Measurements from ENCODE around the gene ATP9B. TPM values are rescaled to one million over a fixed set of nuclear protein-coding genes. Genes with fewer than 3 reads are reported as not detected.
A peak's percentile ranks its signal among the peaks of the same experiment; 100 is the strongest.

Gene ATP9B
- polyA plus RNA-seq, 3 donors = 7.2 to 20.3 (median 14.0) TPM

- Histone ChIP-seq H3K4me2 (replicated peaks; ENCODE audit: extremely low read depth, low read length, poor library complexity, severe bottlenecking) (no peak overlapping the region), H3K27me3 (ENCODE audit: control insufficient read depth in 2 of 2, insufficient read depth in 2 of 2, low read length in 2 of 2) (no peaks in the 10 kb centered on the region), H3K9me3 (replicated peaks in 1 of 2; ENCODE audit: control insufficient read depth in 1 of 2, insufficient read depth in 1 of 2, low read length in 2 of 2) (no peaks in the 10 kb centered on the region), H3K79me2 (ENCODE audit: insufficient read depth, low read length) (no peaks in the 10 kb centered on the region), H4K20me1 (ENCODE audit: insufficient read depth, low read length) (no peaks in the 10 kb centered on the region), H3K27ac (ENCODE audit: low read depth in 1 of 2, low read length in 2 of 2) (no peak overlapping the region), H2AFZ (ENCODE audit: insufficient read depth, low read depth, low read length, poor library complexity, severe bottlenecking) (no peak overlapping the region), H3K9ac (ENCODE audit: insufficient read depth, low read length, poor library complexity, severe bottlenecking) (no peak overlapping the region), H3K4me3 (replicated peaks in 1 of 3; ENCODE audit: low read depth in 2 of 3, low read length in 3 of 3) (no peak overlapping the region), H3K36me3 (replicated peaks in 1 of 2; ENCODE audit: control insufficient read depth in 1 of 2, insufficient read depth in 2 of 2, low read length in 2 of 2) (peaks cover 11 to 45% of the 10 kb centered on the region in 2 donors), H3K4me1 (ENCODE audit: control insufficient read depth in 1 of 2, insufficient read depth in 2 of 2, low read length in 2 of 2) (peaks cover 0 to 4% of the 10 kb centered on the region in 2 donors)
- intact Hi-C loops (cut with micrococcal nuclease) = no loop called here
- Mint-ChIP-seq H3K27ac (no peak overlapping the region), H3K9me3 (peaks cover 0 to 2% (median 0%) of the 10 kb centered on the region in 7 donors), H3K27me3 (ENCODE audit: low read depth in 3 of 3) (no peaks in the 10 kb centered on the region), H3K4me1 (peaks cover 12% of the 10 kb centered on the region), H3K36me3 (peaks cover 39 to 57% of the 10 kb centered on the region in 2 donors), H3K4me3 (no peak overlapping the region)
- DNase-seq = no peak
- WGBS (ENCODE audit: insufficient coverage) = no CpG with 5 or more reads among the region's 2 CpGs
- no peak for TF ChIP-seq CTCF (IDR thresholded peaks at IDR 0.05)
Observed at GRCh38 chr18:79173742-79174141, 104.5 kb downstream of the ATP9B start.

- Mint-ChIP-seq H3K36me3 (peaks cover 53 to 69% of the 10 kb centered on the region in 2 donors), H3K4me1 (no peaks in the 10 kb centered on the region), H3K4me3 (no peak overlapping the region), H3K9me3 (peaks cover 0 to 5% (median 0%) of the 10 kb centered on the region in 7 donors), H3K27ac (peak overlapping the region in 1 of 7 donors; percentile 14), H3K27me3 (ENCODE audit: low read depth in 3 of 3) (no peaks in the 10 kb centered on the region)
- TF ChIP-seq CTCF (IDR thresholded peaks at IDR 0.05) = no peak
- Histone ChIP-seq H2AFZ (ENCODE audit: insufficient read depth, low read depth, low read length, poor library complexity, severe bottlenecking) (no peak overlapping the region), H3K4me2 (replicated peaks; ENCODE audit: extremely low read depth, low read length, poor library complexity, severe bottlenecking) (no peak overlapping the region), H3K4me1 (ENCODE audit: control insufficient read depth in 1 of 2, insufficient read depth in 2 of 2, low read length in 2 of 2) (no peaks in the 10 kb centered on the region), H3K27me3 (ENCODE audit: control insufficient read depth in 2 of 2, insufficient read depth in 2 of 2, low read length in 2 of 2) (no peaks in the 10 kb centered on the region), H3K9me3 (replicated peaks in 1 of 2; ENCODE audit: control insufficient read depth in 1 of 2, insufficient read depth in 1 of 2, low read length in 2 of 2) (no peaks in the 10 kb centered on the region), H3K9ac (ENCODE audit: insufficient read depth, low read length, poor library complexity, severe bottlenecking) (no peak overlapping the region), H4K20me1 (ENCODE audit: insufficient read depth, low read length) (no peaks in the 10 kb centered on the region), H3K4me3 (replicated peaks in 1 of 3; ENCODE audit: low read depth in 2 of 3, low read length in 3 of 3) (no peak overlapping the region), H3K36me3 (replicated peaks in 1 of 2; ENCODE audit: control insufficient read depth in 1 of 2, insufficient read depth in 2 of 2, low read length in 2 of 2) (peaks cover 14 to 61% of the 10 kb centered on the region in 2 donors), H3K79me2 (ENCODE audit: insufficient read depth, low read length) (no peaks in the 10 kb centered on the region), H3K27ac (ENCODE audit: low read depth in 1 of 2, low read length in 2 of 2) (no peak overlapping the region)
- no peak for DNase-seq
- intact Hi-C loops (cut with micrococcal nuclease) = no loop called here
- WGBS (ENCODE audit: insufficient coverage) = 96% methylated on average over 9 of the region's 10 CpGs
Observed at GRCh38 chr18:79178113-79178531, 108.9 kb downstream of the ATP9B start.

All from CD14-positive monocyte (primary cell).